T-cell (primary cell): ENCODE data around the gene GFAP. TPM values are rescaled to one million over a fixed set of nuclear protein-coding genes. Genes with fewer than 3 reads are reported as not detected.

Experiments
- ATAC-seq, 4 experiments: fragments of 200-7000 bp in 3 of 4; fragments of 150-1000 bp in 1 of 4; cut with Tn5 transposase; replicated peaks in 1 of 4; 1 replicate in 3 of 4; 2 replicates in 1 of 4; pipeline ENCODE4 v1.10.0; 2021; ENCODE audit warnings: moderate library complexity in 3 of 4, mild to moderate bottlenecking in 2 of 4, moderate number of reproducible peaks in 1 of 4
- CTCF ChIA-PET, 2 donors: fragments of 300-600 bp; sonication (Branson Sonifier 250); formaldehyde crosslinking; loops; one replicate each; lab custom pipeline; 2022; ENCODE audit warnings: antibody characterized with exemption in 2 of 2; lab: Charles Lee
- POLR2A ChIA-PET, 2 donors: fragments of 300-600 bp; sonication (Branson Sonifier 250); formaldehyde crosslinking; loops; one replicate each; lab custom pipeline; 2022; ENCODE audit warnings: antibody characterized with exemption in 2 of 2; lab: Charles Lee
- DNase-seq, 35 experiments: peaks; one replicate each; pipeline versions ENCODE4 v3.0.0 to v3.0.0-alpha.2; 2013 to 2023
- H3K27ac ChIP-seq: one replicate; pipeline ENCODE4 v1.5.1; 2013; ENCODE audit warnings: low read length
- H3K27me3 ChIP-seq, 2 experiments: replicated peaks in 1 of 2; 1 replicate in 1 of 2; 2 replicates in 1 of 2; pipeline versions ENCODE4 v1.6.1 to v1.7.0; 2013; ENCODE audit warnings: low read length in 1 of 2, mixed read lengths in 1 of 2; ENCODE audit not compliant: control insufficient read depth in 2 of 2, insufficient read depth in 2 of 2; ENCODE audit errors: extremely low read depth in 1 of 2
- H3K36me3 ChIP-seq, 2 donors: 1 replicate in 1 of 2; 2 replicates in 1 of 2; pipeline versions ENCODE4 v1.6.1 to v1.7.0; 2013; ENCODE audit warnings: low read length in 1 of 2; ENCODE audit not compliant: control insufficient read depth in 2 of 2, insufficient read depth in 1 of 2; ENCODE audit errors: extremely low read depth in 1 of 2
- H3K4me1 ChIP-seq, 2 experiments: 1 replicate in 1 of 2; 2 replicates in 1 of 2; pipeline versions ENCODE4 v1.6.1 to v1.7.0; 2013; ENCODE audit warnings: low read length in 2 of 2, mixed read lengths in 1 of 2; ENCODE audit not compliant: insufficient read depth in 2 of 2, control insufficient read depth in 1 of 2; ENCODE audit errors: extremely low read depth in 1 of 2
- H3K4me3 ChIP-seq, 2 donors: 1 replicate in 1 of 2; 2 replicates in 1 of 2; pipeline versions ENCODE4 v1.5.1 to v1.7.0; 2013; ENCODE audit warnings: mild to moderate bottlenecking in 2 of 2, low read length in 1 of 2, moderate library complexity in 1 of 2; ENCODE audit not compliant: control insufficient read depth in 1 of 2; ENCODE audit errors: extremely low read depth in 1 of 2
- H3K9me3 ChIP-seq: 2 replicates; pipeline ENCODE4 v1.7.0; 2013
- H3K27ac Mint-ChIP-seq, 2 donors: one replicate each; pipeline ENCODE4 v1.8.0; 2020 to 2021; ENCODE audit warnings: mild to moderate bottlenecking in 2 of 2, mixed read lengths in 2 of 2
- H3K27me3 Mint-ChIP-seq, 2 donors: one replicate each; pipeline ENCODE4 v1.8.0; 2021 to 2022; ENCODE audit warnings: mixed read lengths in 2 of 2
- H3K36me3 Mint-ChIP-seq: one replicate; pipeline ENCODE4 v1.8.0; 2021; ENCODE audit warnings: mixed read lengths
- H3K4me1 Mint-ChIP-seq, 3 donors: one replicate each; pipeline ENCODE4 v1.8.0; 2020 to 2022; ENCODE audit warnings: mixed read lengths in 3 of 3, mild to moderate bottlenecking in 1 of 3
- H3K4me3 Mint-ChIP-seq, 3 donors: one replicate each; pipeline ENCODE4 v1.8.0; 2020 to 2022; ENCODE audit warnings: mild to moderate bottlenecking in 3 of 3, mixed read lengths in 3 of 3, moderate library complexity in 3 of 3
- H3K9me3 Mint-ChIP-seq, 3 donors: one replicate each; pipeline ENCODE4 v1.8.0; 2020 to 2022; ENCODE audit warnings: mixed read lengths in 3 of 3
- WGBS: methylation state at CpG from one replicate; pipeline ENCODE4 v1.1.5; 2013; ENCODE audit warnings: missing lambda C conversion rate; ENCODE audit not compliant: insufficient coverage; 5-methylcytosine and 5-hydroxymethylcytosine counted together
- total RNA-seq, 35 experiments: library from RNA in 6 of 35; stranded (reverse) in 6 of 35; fragments of 120-200 nt in 1 of 35; gene quantifications; one replicate each; pipeline versions ENCODE4 v1.2.1 to v1.2.4 and lab custom pipeline; 2013 to 2026

Gene GFAP
- total RNA-seq, 5 donors from 2014 or later (not counting 1 experiment from before 2014, with no cell fraction given), result not detected

- Mint-ChIP-seq H3K27me3 (no peaks in the 10 kb centered on the region), H3K4me1 (peaks cover 36 to 44% (median 37%) of the 10 kb centered on the region in 3 donors), H3K36me3 (peaks cover 12% of the 10 kb centered on the region), H3K9me3 (no peaks in the 10 kb centered on the region), H3K27ac (peak overlapping the region; percentile 100), H3K4me3 (peak overlapping the region; percentile 87 to 94 (median 94))
- peaks cover 7 to 24% of the 10 kb centered on the region in 2 experiments for H3K4me1 ChIP-seq
- H3K9me3 ChIP-seq, result no peaks in the 10 kb centered on the region
- peaks cover 0 to 14% of the 10 kb centered on the region in 2 experiments for H3K27me3 ChIP-seq
- ATAC-seq (no peak), DNase-seq (peak in 2 of 35 experiments; percentile 8 to 11)
- POLR2A ChIA-PET, result interaction anchor here (0.5 to 0.7 kb wide), 2 partner anchors 26 to 250 kb away, joined by 4 to 6 read pairs; partner anchors contain the start of gene HEXIM1 (in 1 of the 2)
- CTCF ChIA-PET, result interaction anchor here in 1 of 2 donors (1.4 kb wide), 1 partner anchor 123 kb away, joined by 9 read pairs; no protein-coding TSS in a partner anchor
- peak overlapping the region; percentile 100 for H3K27ac ChIP-seq
- WGBS, result 3% methylated on average over 4 of the region's 7 CpGs
- peaks cover 0 to 14% of the 10 kb centered on the region in 2 donors for H3K36me3 ChIP-seq
- peak overlapping the region; percentile 84 to 89 for H3K4me3 ChIP-seq
Observed at GRCh38 chr17:44898768-44899073, 16.6 kb downstream of the GFAP start.

DNA sequence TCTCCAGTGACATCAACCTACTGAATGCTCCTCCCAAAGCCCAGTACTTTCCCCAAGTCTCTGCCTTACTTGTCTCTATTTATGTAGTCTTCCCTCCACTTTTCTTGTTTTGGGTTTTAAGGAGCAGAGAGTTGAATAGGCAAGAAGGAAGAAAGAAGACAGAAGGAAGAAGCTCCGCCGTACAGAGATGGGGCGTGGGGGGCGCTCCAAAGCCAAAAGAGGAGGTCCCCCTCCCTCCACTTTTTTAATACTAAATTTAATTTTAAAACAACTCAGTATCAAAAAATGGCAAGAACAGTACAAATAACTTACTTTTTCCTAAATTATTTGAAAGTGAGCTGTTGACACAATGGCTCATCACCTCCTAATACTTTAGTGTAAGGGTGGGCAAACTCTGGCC lies 20.7 kb downstream of the GFAP start:
- Histone ChIP-seq H3K27me3 (no peaks in the 10 kb centered on the region), H3K4me3 (no peak overlapping the region), H3K27ac (no peak overlapping the region), H3K36me3 (peaks cover 0 to 32% of the 10 kb centered on the region in 2 donors), H3K4me1 (peaks cover 3 to 18% of the 10 kb centered on the region in 2 experiments), H3K9me3 (no peaks in the 10 kb centered on the region)
- Mint-ChIP-seq H3K4me1 (peaks cover 40 to 43% (median 43%) of the 10 kb centered on the region in 3 donors), H3K9me3 (no peaks in the 10 kb centered on the region), H3K4me3 (no peak overlapping the region), H3K36me3 (peaks cover 20% of the 10 kb centered on the region), H3K27ac (no peak overlapping the region), H3K27me3 (no peaks in the 10 kb centered on the region)
- ATAC-seq, result no peak
- no peak for DNase-seq
- ChIA-PET POLR2A (interaction anchor here in 1 of 2 donors (0.7 kb wide), 1 partner anchor 27 kb away, joined by 3 read pairs; no protein-coding TSS in a partner anchor), CTCF (interaction anchor here (0.7 to 0.9 kb wide), 2 partner anchors 9 to 122 kb away, joined by 6 to 9 read pairs; no protein-coding TSS in a partner anchor)
- no CpG with 5 or more reads among the region's 4 CpGs for WGBS

- no peaks in the 10 kb centered on the region for H3K27me3 Mint-ChIP-seq
- Histone ChIP-seq H3K4me3 (no peak overlapping the region), H3K9me3 (no peaks in the 10 kb centered on the region), H3K27ac (no peak overlapping the region), H3K4me1 (peaks cover 16 to 20% of the 10 kb centered on the region in 2 experiments), H3K27me3 (no peaks in the 10 kb centered on the region), H3K36me3 (peaks cover 0 to 38% of the 10 kb centered on the region in 2 donors)
- H3K27ac Mint-ChIP-seq, result no peak overlapping the region
- ChIA-PET POLR2A (no interaction called here), CTCF (interaction anchor here in 1 of 2 donors (0.6 kb wide), 1 partner anchor 308 kb away, joined by 5 read pairs; no protein-coding TSS in a partner anchor)
- DNase-seq (no peak), ATAC-seq (no peak)
- H3K36me3 Mint-ChIP-seq, result peaks cover 20% of the 10 kb centered on the region
- no peaks in the 10 kb centered on the region for H3K9me3 Mint-ChIP-seq
- peaks cover 26 to 29% (median 28%) of the 10 kb centered on the region in 3 donors for H3K4me1 Mint-ChIP-seq
- no peak overlapping the region for H3K4me3 Mint-ChIP-seq
Observed at GRCh38 chr17:44892250-44892649, 23.1 kb downstream of the GFAP start.

DNA sequence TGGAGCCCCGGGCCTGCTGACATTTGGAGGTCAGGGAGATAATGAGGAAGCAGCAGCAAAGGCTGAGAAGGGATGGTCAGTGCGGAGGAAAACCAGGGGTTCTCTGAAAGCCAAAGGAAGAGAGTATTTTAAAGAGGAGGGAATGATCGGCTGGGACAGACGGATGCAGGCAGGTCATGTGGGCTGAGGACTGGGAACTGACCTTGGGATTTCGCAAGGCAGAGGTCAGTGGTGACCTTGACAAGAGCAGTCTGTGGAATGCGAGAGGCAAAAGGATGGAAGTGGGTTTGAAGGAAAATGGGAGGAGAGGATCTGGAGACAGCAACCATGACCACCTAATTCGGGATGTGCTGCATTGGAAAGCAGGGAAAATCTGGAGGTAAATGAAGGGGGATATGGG lies 26.3 kb downstream of the GFAP start:
- 91% methylated on average over 7 of the region's 7 CpGs for WGBS
- Histone ChIP-seq H3K9me3 (no peaks in the 10 kb centered on the region), H3K27ac (peak overlapping the region; percentile 25), H3K27me3 (no peaks in the 10 kb centered on the region), H3K4me1 (peaks cover 16 to 27% of the 10 kb centered on the region in 2 experiments), H3K36me3 (peaks cover 0 to 59% of the 10 kb centered on the region in 2 donors), H3K4me3 (no peak overlapping the region)
- Mint-ChIP-seq H3K27me3 (no peaks in the 10 kb centered on the region), H3K36me3 (peaks cover 13% of the 10 kb centered on the region), H3K9me3 (no peaks in the 10 kb centered on the region), H3K4me3 (no peak overlapping the region), H3K27ac (no peak overlapping the region), H3K4me1 (peaks cover 7 to 20% (median 19%) of the 10 kb centered on the region in 3 donors)
- ChIA-PET CTCF (no interaction called here), POLR2A (no interaction called here)
- DNase-seq, result no peak
- no peak for ATAC-seq

GRCh38 chr17:44887971-44888954 lies 27.0 kb downstream of the GFAP start:
- H3K36me3 ChIP-seq, result peaks cover 1 to 60% of the 10 kb centered on the region in 2 donors
- peaks cover 16 to 27% of the 10 kb centered on the region in 2 experiments for H3K4me1 ChIP-seq
- H3K27ac ChIP-seq, result peak overlapping the region; percentile 25
- CTCF ChIA-PET, result interaction anchor here in 1 of 2 donors (0.6 kb wide), 1 partner anchor 109 kb away, joined by 6 read pairs; no protein-coding TSS in a partner anchor
- H3K9me3 Mint-ChIP-seq, result no peaks in the 10 kb centered on the region
- POLR2A ChIA-PET, result interaction anchor here in 1 of 2 donors (0.6 kb wide), 1 partner anchor 429 kb away, joined by 7 read pairs; no protein-coding TSS in a partner anchor
- ATAC-seq (peak; percentile 73 to 90 (median 76)), DNase-seq (peak in 11 of 35 experiments; percentile 10 to 36 (median 18))
- no peaks in the 10 kb centered on the region for H3K9me3 ChIP-seq
- WGBS, result 25% methylated on average over 6 of the region's 10 CpGs
- peaks cover 16% of the 10 kb centered on the region for H3K36me3 Mint-ChIP-seq
- no peak overlapping the region for H3K27ac Mint-ChIP-seq
- H3K4me3 ChIP-seq, result no peak overlapping the region
- H3K27me3 ChIP-seq, result no peaks in the 10 kb centered on the region
- no peaks in the 10 kb centered on the region for H3K27me3 Mint-ChIP-seq
- peaks cover 7 to 18% (median 16%) of the 10 kb centered on the region in 3 donors for H3K4me1 Mint-ChIP-seq
- H3K4me3 Mint-ChIP-seq, result no peak overlapping the region

- H3K27ac Mint-ChIP-seq, result peak overlapping the region in 1 of 2 donors; percentile 34
- DNase-seq (no peak), ATAC-seq (no peak)
- Histone ChIP-seq H3K27ac (no peak overlapping the region), H3K4me3 (no peak overlapping the region), H3K36me3 (peaks cover 8 to 65% of the 10 kb centered on the region in 2 donors), H3K27me3 (no peaks in the 10 kb centered on the region), H3K9me3 (no peaks in the 10 kb centered on the region), H3K4me1 (peaks cover 16 to 27% of the 10 kb centered on the region in 2 experiments)
- H3K4me3 Mint-ChIP-seq, result no peak overlapping the region
- POLR2A ChIA-PET, result no interaction called here
- CTCF ChIA-PET, result no interaction called here
- no CpG with 5 or more reads among the region's 1 CpG for WGBS
- H3K36me3 Mint-ChIP-seq, result peaks cover 26% of the 10 kb centered on the region
- no peaks in the 10 kb centered on the region for H3K9me3 Mint-ChIP-seq
- no peaks in the 10 kb centered on the region for H3K27me3 Mint-ChIP-seq
- H3K4me1 Mint-ChIP-seq, result peaks cover 7 to 17% (median 16%) of the 10 kb centered on the region in 3 donors
Observed at GRCh38 chr17:44887016-44887415, 28.3 kb downstream of the GFAP start.
